Stimulated activated CD8-positive, alpha-beta memory T cell treated with anti-CD3 and anti-CD28 coated beads, Interleukin-7, amount 100 ng/mL, for 48 hours (primary cell): ENCODE data around the gene RBAK.
A peak's percentile ranks its signal among the peaks of the same experiment; 100 is the strongest.
"Not testable (repeated sequence)": the region's sequence is repeated elsewhere in the genome, so short reads cannot be mapped to it uniquely, and the experiment has no call there.

Experiments used
- DNase-seq, 2 donors: peaks; one replicate each; pipeline ENCODE4 v3.0.0-alpha.2; 2020; ENCODE audit warnings: low read depth in 1 of 2; ENCODE audit errors: extremely low read depth in 1 of 2

The RBAK gene

DNA sequence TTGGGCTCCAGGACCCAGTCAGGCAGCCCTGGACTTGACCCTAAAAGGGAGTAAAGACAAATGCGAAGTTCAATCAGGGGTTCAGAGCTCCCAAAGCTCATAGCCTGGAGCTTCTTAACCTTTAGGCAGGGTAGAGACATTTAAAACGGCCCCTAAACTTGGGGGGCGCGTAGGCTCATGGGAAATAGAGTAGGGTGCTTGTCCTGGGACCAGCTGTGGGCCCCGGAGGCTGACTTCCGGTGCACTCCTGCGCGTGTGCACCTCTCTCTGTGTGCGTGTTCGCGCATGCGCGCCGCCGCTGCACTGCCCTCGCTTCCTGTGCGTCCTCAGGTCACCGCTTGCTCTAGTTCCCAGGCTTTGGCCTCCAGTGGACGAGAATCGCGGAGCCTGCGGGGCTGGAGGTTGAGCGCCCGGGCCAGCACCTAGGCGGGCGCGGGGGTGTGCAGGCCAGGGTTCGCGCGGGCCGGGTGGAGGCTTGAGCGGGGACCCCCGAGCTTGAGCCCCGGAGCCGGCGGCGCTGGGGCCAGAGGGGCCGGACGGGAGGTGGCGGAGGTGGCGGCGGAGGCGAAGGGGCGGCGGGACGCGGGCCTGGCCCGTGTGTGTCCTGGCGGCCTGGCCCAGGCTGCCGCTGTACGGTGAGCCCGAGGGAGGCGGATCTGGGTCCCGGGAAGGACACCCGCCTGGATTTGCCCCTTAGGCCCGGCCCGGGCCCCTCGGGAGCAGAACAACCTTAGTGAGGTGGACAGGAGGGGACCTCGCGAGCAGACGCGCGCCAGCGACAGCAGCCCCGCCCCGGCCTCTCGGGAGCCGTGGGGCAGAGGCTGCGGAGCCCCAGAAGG lies at the start of gene RBAK:
Gene RBAK (plus strand): TSS at position 303 of the 839 bp plus-strand sequence. CDS start 2,217 bp downstream, outside the sequence.
- peak; percentile 85 to 92 for DNase-seq

GRCh38 chr7:4996696-4997222 lies 48.9 kb upstream of the RBAK start:
- no peak for DNase-seq

- DNase-seq, result no peak
Measured at GRCh38 chr7:4998244-4998643, 47.4 kb upstream of the RBAK start.

GRCh38 chr7:4998910-4999309 lies 46.8 kb upstream of the RBAK start:
- DNase-seq, result no peak

DNA sequence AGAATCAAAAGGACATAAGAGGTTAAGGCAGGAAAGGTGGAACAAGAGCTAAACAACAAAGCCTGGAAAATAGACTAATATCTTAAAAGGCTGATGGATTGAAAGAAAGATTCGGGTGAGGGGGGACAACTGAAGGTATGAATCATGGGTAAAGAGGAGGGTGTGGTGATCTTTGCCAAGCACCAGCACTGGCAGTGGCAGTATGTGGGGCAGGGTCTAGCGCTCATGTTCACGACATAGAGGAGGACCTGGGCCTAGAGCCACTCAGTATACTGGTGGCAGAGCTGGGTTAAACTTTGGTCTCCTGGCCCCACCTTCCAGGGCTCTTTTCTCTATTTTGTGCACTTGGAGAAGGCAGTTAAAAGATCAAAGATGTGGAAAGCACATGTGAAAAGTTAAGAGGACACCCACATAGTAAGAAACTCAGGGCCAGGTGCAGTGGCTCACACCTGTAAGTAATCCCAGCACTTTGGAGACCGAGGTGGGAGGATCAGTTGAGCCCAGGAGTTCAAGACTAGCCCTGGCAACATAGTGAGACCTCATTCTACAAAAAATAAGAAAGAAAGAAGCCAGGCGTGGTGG lies 46.2 kb upstream of the RBAK start:
- no peak for DNase-seq

DNA sequence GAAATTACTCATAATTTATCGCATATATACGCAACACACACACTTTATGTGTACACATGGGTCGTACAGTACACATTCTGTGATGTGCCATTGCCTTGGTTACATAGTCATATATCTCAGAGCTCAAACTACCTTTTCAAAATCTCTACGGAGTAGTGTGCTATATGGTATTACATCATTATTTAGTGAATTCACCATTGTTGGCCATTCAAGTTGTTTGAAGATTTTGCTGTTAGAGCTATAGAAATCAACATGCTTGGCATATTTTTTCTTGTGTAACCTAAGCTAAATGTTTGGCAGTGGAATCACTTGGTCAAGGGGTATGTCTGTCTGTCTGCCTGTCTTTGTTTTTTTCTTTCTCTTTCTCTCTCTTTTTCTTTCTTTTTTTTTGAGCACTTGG lies 44.7 kb upstream of the RBAK start:
- no peak for DNase-seq

DNA sequence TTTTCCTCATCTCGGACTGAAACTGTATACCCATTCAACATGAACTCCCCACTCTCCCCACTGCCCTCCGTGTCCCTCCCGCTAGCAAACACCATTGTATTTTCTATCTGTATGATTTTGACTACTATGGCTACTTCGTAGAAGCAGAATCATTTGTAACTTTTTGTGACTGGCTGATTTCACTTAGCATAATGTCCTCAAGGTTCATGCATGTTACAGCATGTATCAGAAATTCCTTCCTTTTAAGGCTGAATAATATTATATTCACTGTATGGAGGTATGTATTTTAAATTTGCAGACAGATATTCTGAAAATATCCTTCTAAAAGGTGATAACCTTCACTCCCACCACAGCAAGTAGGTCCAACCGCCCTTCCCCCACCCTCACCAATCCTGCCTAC lies 43.7 kb upstream of the RBAK start:
- DNase-seq, result no peak

DNA sequence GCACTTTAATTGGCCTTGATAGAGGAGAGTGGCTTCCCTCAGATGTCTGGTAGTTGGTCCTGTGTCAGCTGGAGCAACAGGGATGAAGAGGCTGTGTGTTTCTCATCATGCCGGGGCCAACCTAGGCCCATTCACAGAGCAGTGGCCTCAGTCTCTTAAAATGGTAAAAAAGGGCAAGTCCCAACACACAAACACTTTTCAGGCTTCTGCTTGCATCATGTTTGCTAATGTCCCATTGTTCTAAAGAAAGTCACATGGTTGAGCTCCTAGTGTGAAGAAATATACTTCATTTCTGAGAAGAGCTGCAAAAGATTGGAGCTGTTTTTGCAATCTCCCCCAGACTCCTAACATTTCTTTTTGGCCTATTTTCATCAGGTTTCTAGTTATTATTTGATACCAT lies 40.6 kb upstream of the RBAK start:
- DNase-seq, result no peak

DNA sequence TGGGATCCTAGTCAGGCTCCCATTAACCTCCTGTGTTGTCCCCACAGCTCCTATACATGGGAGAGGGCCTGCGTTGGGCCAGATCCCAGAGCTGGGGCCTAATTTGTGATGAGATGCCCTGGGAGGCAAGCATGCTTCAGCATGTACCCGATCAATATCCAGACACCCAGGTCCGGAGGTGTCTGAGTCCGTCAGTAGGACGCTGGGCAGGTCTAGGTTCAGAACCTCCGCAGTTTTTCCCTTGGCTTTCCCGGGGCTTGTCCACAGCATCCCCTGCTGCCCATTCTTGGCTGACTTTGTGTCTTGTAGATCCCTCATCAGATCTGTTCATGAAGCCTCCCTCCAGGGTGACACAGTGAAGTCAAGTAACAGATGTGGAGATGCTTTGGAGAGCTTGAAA lies 32.7 kb upstream of the RBAK start:
- no peak for DNase-seq

DNA sequence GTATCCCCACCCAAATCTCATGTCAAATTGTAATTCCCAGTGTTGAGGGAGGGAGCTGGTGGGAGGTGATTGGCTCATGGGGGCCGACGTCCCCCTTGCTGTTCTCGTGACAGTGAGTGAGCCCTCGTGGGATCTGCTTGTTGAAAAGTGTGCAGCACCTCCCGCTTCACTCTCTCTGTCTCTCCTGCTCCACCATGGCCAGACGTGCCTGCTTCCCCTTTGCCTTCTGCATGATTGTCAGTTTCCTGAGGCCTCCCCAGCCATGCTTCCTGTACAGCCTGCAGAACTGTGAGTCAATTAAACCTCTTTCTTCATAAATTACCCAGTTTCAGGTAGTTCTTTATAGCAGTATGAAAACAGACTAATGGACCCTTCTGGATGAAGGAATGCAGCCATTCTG lies 29.7 kb upstream of the RBAK start:
- DNase-seq, result not testable (repeated sequence)

GRCh38 chr7:5017626-5018025 lies 28.0 kb upstream of the RBAK start:
- not testable (repeated sequence) for DNase-seq

DNA sequence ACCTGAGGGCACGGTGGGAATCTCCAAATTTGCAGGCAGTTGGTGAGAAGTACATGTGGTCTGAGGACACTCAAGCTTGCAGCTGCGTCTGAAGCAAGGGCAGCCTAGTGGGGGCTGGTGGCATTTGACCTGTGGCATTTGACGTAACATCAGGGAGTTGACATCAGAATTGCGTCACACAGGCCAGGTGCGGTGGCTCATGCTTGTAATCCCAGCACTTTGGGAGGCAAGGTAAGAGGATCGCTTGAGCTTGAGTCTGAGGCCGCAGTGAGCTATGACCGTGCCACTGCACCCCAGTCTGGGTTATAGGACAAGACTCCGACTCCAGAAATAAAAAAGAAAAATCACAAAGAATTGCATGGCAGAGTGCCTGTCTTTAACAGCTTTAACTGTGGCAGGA lies 25.6 kb upstream of the RBAK start:
- no peak for DNase-seq

- DNase-seq, result not testable (repeated sequence)
Measured at GRCh38 chr7:5020976-5021550, 24.6 kb upstream of the RBAK start.

DNA sequence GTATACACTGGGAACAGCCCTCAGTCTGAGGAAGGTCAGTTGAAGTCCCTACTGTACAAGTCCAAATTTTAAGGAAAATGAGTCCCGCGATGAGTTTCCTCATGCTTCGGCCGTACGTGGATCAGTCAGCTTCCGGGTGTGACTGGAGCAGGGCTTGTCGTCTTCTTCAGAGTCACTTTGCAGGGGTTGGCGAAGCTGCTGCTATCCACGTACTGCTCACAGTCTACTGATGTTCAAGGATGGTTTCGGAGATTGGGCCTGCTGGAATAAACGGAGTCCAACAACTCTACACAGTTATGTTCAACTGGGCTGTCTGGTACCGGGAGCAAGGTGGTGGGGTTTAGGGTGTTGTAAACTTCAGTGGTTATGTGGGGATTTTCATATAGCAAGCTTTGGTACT lies 22.0 kb upstream of the RBAK start:
- not testable (repeated sequence) for DNase-seq

- DNase-seq, result not testable (repeated sequence)
Measured at GRCh38 chr7:5027796-5028410, 17.8 kb upstream of the RBAK start.

DNA sequence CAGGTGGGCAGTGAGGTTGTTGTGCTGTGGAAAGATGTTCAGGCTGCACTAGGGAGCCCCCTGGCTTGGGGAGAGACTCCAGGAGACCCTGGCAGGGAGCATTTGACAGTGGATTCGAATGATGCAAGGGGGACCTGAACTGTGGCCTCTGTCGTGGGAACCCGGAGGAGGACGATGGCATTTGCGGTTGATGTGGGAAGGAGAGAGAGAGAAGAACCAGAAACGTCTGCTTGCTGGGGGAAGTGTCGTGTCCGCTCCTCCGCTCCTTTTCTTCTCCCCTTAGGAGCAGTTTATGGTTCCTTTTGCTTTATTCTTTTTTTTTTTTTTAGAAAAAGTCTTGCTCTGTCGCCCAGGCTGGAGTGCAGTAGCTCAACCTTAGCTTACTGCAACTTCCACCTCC lies 12.5 kb upstream of the RBAK start:
- DNase-seq, result not testable (repeated sequence)

DNA sequence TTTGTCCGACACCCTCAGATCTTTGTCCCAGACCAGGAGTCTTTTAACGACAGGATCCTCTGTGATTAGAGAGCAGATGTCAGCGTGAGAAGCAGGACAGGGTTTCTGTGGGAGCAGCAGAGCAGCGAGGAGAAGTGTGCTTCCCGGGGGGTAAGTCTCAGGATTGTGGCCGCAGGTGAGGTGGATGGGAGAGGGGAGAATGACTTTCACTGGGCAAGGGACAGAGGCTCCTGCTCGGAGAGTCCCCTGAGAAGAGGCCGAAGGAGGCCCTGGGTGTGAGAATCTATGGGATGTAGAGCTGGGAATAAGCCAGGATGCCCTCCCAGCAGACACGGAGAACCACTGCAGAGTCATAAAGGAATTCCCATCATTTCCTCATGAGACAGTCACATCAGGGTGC lies 10.4 kb upstream of the RBAK start:
- DNase-seq, result no peak

DNA sequence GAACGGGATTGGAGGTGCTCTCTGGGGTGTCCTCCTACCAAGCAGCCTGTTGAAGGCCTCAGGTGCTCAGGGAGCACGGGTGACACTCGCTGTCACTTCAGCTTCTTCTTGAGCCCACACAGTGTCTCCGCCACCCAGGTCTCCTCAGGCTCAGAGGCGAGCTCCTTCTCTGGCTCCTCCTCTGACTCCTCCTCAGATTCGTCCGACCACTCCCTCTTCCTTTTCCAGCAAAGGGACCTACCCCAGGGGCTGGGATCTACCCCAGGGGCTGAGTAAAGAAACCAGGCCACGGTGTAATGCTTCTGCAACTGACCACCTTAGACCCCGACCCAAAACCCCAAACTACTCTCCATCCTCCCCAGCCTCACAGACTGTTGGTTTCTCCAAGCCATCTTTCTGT lies 9.2 kb upstream of the RBAK start:
- DNase-seq, result no peak

GRCh38 chr7:5041047-5041446 lies 4.6 kb upstream of the RBAK start:
- DNase-seq, result no peak

DNA sequence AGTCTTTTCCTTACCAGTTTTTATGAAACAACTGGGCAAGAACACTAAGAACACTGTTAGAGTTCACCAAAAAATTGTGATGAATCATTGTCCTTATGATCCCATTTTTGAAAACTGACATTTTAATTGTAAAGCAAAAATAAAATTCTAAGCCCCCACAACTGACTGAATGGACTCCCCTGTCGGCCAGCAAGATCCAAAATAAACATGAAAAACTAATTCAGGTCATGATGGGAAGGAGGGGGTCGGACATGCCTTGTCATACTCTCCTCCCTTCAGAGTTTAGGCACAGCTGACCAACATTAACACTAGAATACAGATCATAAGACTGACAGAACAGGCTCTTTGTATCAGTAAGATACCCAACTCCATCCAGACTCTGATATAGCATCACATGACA lies 2.0 kb upstream of the RBAK start:
- no peak for DNase-seq

- DNase-seq, result not testable (repeated sequence)
Measured at GRCh38 chr7:5046397-5046732, 705 bp downstream of the RBAK start.

DNA sequence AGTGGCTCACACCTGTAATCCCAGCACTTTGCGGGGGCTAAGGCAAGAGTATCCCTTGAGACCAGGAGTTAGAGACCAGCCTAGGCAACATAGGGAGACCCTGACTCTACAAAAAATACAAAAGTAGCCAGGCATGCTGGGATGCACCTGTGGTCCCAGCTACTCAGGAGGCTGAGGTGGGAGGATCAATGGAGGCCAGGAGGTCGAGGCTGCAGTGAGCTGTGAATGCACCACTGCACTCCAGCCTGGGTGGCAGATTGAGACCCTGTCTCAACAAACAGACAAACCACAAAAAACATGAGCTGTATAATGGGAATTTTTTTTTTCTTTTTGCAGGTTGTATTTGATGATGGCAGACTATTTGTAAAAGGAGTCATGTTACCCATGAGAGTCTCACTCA lies 1.5 kb downstream of the RBAK start:
- DNase-seq, result not testable (repeated sequence)
